HG03097 (cell line): ENCODE data around the gene GLUD1.
A peak's percentile ranks its signal among the peaks of the same experiment; 100 is the strongest.
"Not testable (repeated sequence)": the region's sequence is repeated elsewhere in the genome, so short reads cannot be mapped to it uniquely, and the experiment has no call there.

Source experiments
- ATAC-seq: cut with Tn5 transposase; IDR thresholded peaks from one replicate; pipeline ENCODE4 v1.9.1; 2021; ENCODE audit not compliant: unreplicated experiment, low FRiP score

GLUD1 gene

DNA sequence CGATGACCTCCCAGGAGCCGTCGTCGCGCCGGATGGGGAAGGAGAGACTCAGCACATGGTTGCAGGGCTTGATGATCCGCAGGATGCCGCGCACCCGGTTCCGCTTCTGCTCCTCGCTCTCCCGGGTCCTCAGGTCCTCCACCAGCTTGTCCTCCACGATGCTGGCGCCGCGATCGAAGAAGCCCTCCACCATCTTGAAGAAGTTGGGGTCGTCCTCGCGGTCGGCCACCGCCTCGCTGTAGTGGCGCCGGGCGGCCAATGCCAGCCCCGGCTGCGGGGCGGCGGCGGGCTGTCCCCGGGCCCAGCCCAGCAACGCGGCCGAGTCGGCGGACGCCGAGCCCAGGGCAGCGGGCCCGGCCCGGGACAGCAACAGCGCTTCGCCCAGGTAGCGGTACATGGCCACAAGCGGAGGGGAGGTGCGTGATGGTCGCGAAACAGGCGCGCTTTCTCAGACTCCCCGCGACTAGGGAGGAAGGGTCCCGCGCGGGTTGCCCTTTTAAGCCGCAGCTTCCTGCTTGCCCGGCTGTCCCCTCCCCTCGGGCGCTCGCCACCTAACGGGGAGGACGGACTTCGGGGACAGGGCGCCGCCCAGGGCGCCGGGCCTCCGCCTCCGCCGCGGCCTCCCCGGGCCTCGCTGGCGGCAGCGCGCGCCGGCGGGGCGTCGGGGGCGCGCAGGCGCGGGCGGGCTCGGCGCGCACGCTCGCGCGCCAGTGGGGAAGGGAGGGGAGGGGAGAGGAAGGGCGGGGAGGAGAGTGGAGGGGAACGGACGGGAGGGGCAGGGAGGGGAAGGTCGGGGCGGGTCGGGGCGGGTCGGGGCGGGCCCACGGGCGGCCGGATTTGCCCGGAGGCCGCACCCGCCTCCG is at the start of gene GLUD1, which contains the start of gene SHLD2:
TSS of gene GLUD1 (minus strand) at position 471 of the 863 bp plus-strand sequence. CDS start at position 397, 74 bp downstream.
TSS of gene SHLD2 (plus strand) at position 834 of the 863 bp plus-strand sequence. CDS start 56,149 bp downstream, outside the sequence.
- ATAC-seq, result peak; percentile 64

GRCh38 chr10:87143109-87143418 is 48.4 kb upstream of the GLUD1 start:
- not testable (repeated sequence) for ATAC-seq

DNA sequence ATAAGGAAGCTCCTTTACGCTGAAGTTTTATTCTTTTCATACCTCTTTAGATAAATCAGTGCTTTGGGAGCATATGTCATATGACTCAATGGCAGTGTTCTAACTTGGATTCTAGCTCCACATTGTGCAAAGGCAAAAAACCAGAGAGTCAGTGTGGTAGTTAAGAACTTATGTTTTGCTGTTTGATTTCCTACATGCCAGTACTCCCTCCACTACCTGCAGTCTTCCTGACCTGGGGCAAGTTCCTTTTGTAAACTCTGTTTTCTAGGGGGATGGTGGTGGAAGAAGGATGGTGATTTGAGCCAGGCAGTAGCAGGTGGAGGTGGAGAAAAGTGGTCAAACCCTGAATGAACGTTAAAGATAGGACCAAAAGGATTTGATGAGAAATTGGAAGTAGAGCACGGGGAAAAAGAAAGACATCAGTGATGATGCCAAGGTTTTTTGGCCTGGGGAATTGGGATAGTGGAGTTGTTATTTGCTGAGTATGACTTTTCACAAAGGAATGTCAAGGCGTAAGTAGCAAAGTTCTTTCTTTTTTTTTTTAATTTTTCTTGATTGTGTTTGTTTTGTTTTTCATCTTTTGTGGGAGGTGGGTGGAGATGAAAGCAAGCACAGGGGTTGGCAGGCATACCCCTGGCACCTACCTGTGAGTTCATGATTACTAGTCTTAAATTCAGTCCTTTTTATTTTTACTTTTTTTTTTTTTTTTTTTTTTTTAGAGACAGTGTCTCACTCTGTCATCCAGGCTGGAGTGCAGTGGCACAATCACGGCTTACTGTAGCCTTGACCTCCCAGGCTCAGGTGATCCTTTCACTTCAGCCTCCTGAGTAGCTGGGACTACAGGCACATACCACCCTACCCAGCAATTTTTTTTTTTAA is 47.8 kb upstream of the GLUD1 start:
- not testable (repeated sequence) for ATAC-seq

- ATAC-seq, result not testable (repeated sequence)
These were observed 42.8 kb upstream of the GLUD1 start for GRCh38 chr10:87137478-87137877.

GRCh38 chr10:87134440-87134839 is 39.8 kb upstream of the GLUD1 start:
- ATAC-seq, result not testable (repeated sequence)

GRCh38 chr10:87133936-87134335 is 39.3 kb upstream of the GLUD1 start:
- not testable (repeated sequence) for ATAC-seq

- ATAC-seq, result not testable (repeated sequence)
These were observed 37.5 kb upstream of the GLUD1 start for GRCh38 chr10:87132176-87132575.

DNA sequence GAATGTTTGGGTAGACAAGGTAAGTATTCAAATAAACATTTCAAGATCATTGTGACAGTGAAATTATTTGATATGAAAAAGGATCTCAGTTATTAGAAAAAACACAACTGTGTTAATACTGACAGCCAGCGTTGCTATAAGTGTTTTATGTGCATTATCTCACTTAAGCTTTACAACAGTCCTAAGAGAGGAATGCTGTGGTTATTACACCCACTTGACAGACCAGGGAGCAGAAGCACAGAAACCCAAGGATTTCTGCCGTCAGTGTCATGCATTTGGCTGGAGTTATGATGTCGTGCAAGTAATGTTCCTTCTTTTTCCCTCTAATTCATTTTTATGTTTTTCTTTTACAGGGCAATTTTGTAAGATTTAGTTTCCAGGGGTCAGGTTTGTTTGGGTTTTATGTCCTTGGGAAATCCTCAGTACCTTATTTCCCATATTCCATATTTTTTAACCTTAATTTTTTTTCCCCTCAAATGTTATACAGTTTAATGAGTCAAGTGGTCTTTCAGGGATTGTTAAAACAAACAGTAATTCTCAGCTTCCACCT is 33.0 kb upstream of the GLUD1 start:
- not testable (repeated sequence) for ATAC-seq

- ATAC-seq, result not testable (repeated sequence)
These were observed 32.4 kb upstream of the GLUD1 start for GRCh38 chr10:87127048-87127447.

DNA sequence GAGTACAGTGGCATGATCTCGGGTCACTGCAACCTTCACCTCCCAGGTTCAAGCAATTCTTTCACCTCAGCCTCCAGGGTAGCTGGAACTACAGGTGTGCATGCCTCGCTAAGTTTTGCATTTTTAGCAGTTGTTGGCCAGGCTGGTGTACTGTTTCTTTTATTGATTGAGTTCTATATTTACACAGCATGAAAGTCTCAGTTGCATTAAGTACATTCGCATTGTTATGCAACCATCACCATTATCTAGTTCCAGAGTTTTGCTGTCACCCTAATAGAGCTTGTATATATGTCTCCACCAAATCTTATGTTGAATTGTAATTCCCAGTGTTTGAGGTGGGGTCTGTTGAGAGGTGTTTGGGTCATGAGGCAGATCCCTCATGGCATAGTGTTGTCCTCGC is 28.7 kb upstream of the GLUD1 start:
- ATAC-seq, result not testable (repeated sequence)

GRCh38 chr10:87119029-87119428 is 24.4 kb upstream of the GLUD1 start:
- ATAC-seq, result not testable (repeated sequence)

GRCh38 chr10:87118122-87118521 is 23.5 kb upstream of the GLUD1 start:
- not testable (repeated sequence) for ATAC-seq

DNA sequence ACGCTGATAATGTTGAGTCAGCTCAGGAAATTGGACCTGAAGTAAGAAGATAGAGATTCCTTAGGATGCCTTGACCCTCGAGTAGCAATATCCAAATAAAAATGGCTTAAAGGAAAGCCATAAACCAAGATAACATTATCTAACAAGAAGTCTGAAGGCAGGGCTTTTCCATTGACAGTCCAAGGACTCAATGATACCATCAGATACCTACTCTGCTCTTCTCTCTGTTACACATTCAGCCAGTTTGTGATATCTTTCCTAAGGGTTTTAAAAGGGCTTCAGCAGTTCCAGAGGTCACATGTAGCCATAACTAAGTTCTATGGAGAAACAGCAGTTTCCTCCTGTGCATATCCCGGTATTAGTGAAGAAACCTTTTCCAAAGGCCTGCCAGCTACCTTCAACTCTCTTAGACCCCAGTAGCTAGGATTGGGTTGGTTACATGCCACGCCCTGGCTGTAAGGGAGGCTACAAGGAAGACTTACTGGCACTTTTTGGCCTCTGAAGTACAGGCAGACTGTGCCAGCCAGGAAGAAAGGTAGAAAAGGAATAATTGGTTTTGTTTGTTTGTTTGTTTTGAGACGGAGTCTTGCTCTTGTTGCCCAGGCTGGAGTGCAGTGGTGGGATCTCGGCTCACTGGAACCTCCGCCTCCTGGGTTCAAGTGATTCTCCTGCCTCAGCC is 10.9 kb upstream of the GLUD1 start:
- ATAC-seq, result no peak

GRCh38 chr10:87104727-87105126 is 10.1 kb upstream of the GLUD1 start:
- not testable (repeated sequence) for ATAC-seq

- no peak for ATAC-seq
These were observed 7.4 kb upstream of the GLUD1 start for GRCh38 chr10:87101996-87102395.

DNA sequence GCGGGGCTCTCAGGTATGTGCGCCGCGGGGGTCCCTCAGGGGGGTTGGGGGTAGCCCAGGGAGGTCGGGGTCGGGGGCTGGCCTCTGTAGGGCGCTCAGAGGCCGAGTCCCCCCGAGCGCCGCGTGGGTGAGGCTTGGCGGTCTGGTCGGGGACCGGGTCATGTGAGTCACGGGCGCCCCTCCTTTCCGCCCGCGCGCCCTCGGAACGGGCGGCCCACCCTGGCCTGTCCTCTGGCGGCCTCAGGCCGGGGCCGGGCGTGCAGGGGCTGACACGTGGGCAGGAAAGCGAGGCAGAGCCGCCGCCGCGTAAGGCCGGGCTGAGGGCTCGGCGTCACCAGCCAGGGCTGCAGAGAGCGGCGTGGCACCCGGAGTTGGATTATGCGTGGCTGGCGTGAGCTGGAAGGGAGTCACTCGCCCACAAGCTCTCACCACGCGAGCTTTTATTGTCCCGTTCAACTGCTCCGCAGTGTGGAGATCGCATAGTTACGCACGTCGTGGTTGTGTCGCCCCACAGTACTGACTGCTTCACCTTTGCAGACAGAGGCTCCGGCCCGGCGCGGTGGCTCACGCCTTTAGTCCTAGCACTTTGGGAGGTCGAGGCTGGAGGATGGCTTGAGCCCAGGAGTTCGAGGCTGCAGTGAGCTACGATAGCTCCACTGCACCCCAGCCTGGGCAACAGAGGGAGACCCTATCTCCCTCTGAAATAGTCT is 748 bp upstream of the GLUD1 start:
- peak; percentile 54 for ATAC-seq

DNA sequence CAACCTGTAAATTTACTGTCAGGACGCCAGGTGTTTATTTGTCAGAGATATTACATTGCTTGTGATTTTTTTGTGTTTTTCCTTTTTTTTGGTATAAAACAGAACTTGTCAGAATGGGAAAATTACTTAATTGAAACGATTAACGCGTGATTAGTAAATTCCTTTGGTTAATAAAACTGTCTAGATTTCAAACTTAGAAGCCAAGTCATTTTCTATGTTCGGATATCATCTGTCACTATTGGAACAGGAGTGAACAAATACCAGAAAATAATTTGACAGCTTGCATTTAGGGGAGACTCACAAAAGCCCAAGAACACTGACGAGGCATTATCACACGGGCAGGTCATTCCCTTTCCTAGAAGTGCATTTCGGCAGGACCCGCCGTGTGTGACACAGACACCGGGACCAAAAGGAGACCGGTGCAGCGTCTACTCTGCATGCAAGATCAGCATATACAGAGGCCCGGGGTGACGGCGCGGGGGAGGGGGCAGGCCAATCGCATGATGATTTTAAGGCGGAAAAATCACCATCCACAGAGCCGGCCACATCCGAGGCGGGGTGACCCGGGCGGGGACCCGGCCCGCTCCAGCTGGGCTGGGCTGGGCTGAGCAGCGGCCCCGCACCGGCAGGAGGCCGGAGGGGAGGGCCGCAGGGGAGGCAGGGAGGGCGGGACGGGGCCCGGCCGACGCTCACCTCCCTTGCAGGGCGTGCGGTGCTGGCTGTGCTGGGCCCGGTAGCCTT is 841 bp downstream of the GLUD1 start:
- ATAC-seq, result peak; percentile 14

DNA sequence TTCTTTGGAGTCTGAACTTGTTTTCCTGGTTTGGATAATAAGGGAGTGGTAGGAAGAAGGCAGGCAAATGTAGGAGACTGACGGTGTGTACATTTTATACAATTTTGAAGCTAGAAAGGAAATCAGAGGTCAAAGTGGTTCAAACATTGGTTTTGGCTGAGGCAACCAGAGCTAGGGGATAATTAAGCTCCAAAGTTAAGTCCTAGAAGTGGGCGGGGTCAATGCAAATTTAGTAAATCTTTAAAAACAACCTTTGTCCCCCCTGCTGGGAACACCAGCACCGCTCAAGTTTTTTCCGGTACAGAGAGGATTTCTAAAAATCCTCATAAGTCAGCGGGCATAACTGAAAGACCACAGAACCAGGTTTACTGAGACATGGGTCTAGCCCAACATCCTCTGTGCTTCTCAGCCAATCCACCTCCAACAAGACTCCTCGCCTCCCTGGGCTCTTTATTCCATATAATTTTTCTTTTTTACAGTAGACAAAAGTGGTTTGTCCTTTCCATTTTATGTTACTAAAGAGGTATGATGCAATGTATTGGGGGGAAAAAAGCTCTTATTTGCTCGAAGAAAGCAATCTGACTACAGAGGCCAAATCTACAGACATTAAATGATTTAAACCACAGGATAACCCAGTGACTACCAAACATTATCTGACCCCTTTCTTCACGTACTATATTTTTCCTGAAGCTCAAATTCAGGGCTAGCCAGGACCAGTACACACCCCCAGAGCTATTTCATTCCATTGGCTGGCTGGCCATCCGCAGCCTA is 1.6 kb downstream of the GLUD1 start:
- no peak for ATAC-seq
